SK-N-MC (cell line): ENCODE measurements around the gene ANTXR1.

Source experiments
- DNase-seq: peaks from one replicate; pipeline ENCODE4 v3.0.0-alpha.2; 2011; ENCODE audit warnings: low read depth, low spot score
- H3K27ac ChIP-seq: fragments of 200-600 bp; sonication (generic); 2 replicates; pipeline ENCODE4 v1.5.1; 2016; ENCODE audit warnings: mixed run types
- H3K36me3 ChIP-seq: fragments of 200-600 bp; sonication (generic); 2 replicates; pipeline ENCODE4 v1.6.1; 2017; ENCODE audit warnings: antibody characterized with exemption, low read length, mixed read lengths; ENCODE audit not compliant: insufficient read depth
- H3K4me3 ChIP-seq: fragments of 200-600 bp; sonication (generic); 2 replicates; pipeline ENCODE4 v1.5.1; 2016
- H3K9ac ChIP-seq: fragments of 200-600 bp; sonication (generic); 2 replicates; pipeline ENCODE4 v1.8.0; 2017; ENCODE audit warnings: mixed run types, mixed read lengths; ENCODE audit not compliant: insufficient read length
- H3K9me3 ChIP-seq: fragments of 200-600 bp; sonication (generic); 2 replicates; pipeline ENCODE4 v1.6.1; 2017; ENCODE audit warnings: low read depth, mild to moderate bottlenecking, antibody characterized with exemption, low read length, moderate library complexity, mixed read lengths
- EZH2 ChIP-seq: fragments of 200-600 bp; sonication (generic); IDR thresholded peaks from one replicate; pipeline ENCODE4 v1.6.1; 2017; ENCODE audit warnings: antibody characterized with exemption
- FOXP2 ChIP-seq: optimal IDR thresholded peaks from 2 replicates; pipeline ENCODE3; 2011; ENCODE audit warnings: mild to moderate bottlenecking, moderate library complexity; ENCODE audit not compliant: insufficient read depth; ENCODE audit errors: extremely low read length, control extremely low read depth
- POLR2AphosphoS5 ChIP-seq: IDR thresholded peaks from 2 replicates; pipeline ENCODE4 v1.6.1; 2012; ENCODE audit warnings: mild to moderate bottlenecking, low read depth, low read length, borderline replicate concordance

The ANTXR1 gene

GRCh38 chr2:69178756-69179155 is 165.8 kb downstream of the ANTXR1 start:
- peaks cover 3% of the 10 kb centered on the region; the same call in 1 of the 2 replicates for H3K36me3 ChIP-seq
- no peaks in the 10 kb centered on the region for H3K9me3 ChIP-seq
- TF ChIP-seq FOXP2 (no peak), EZH2 (no peak), POLR2AphosphoS5 (no peak)
- no peak overlapping the region for H3K27ac ChIP-seq
- no peak for DNase-seq
- H3K9ac ChIP-seq = no peak overlapping the region
- no peak overlapping the region for H3K4me3 ChIP-seq

- Histone ChIP-seq H3K9me3 (no peaks in the 10 kb centered on the region), H3K27ac (no peak overlapping the region), H3K4me3 (no peak overlapping the region), H3K9ac (no peak overlapping the region), H3K36me3 (peaks cover 7% of the 10 kb centered on the region; the same call in 1 of the 2 replicates)
- no peak for DNase-seq
- TF ChIP-seq FOXP2 (no peak), EZH2 (no peak), POLR2AphosphoS5 (no peak)
Measured at GRCh38 chr2:69180227-69180626, 167.2 kb downstream of the ANTXR1 start.

GRCh38 chr2:69180974-69181373 is 168.0 kb downstream of the ANTXR1 start:
- no peak overlapping the region for H3K9ac ChIP-seq
- TF ChIP-seq POLR2AphosphoS5 (no peak), EZH2 (no peak), FOXP2 (no peak)
- H3K9me3 ChIP-seq = no peaks in the 10 kb centered on the region
- DNase-seq = no peak
- no peak overlapping the region for H3K27ac ChIP-seq
- H3K36me3 ChIP-seq = peaks cover 7% of the 10 kb centered on the region; the same call in 1 of the 2 replicates
- H3K4me3 ChIP-seq = no peak overlapping the region

- no peak for DNase-seq
- Histone ChIP-seq H3K36me3 (peaks cover 7% of the 10 kb centered on the region; the same call in 1 of the 2 replicates), H3K4me3 (no peak overlapping the region), H3K9me3 (no peaks in the 10 kb centered on the region), H3K9ac (no peak overlapping the region), H3K27ac (no peak overlapping the region)
- TF ChIP-seq EZH2 = no peak
- no peak for TF ChIP-seq FOXP2
- no peak for TF ChIP-seq POLR2AphosphoS5
Measured at GRCh38 chr2:69181806-69182427, 168.9 kb downstream of the ANTXR1 start.

GRCh38 chr2:69183659-69184058 is 170.7 kb downstream of the ANTXR1 start:
- DNase-seq = no peak
- Histone ChIP-seq H3K4me3 (no peak overlapping the region), H3K9me3 (no peaks in the 10 kb centered on the region), H3K27ac (no peak overlapping the region), H3K9ac (no peak overlapping the region), H3K36me3 (peaks cover 7% of the 10 kb centered on the region; the same call in 1 of the 2 replicates)
- TF ChIP-seq EZH2 (no peak), FOXP2 (no peak), POLR2AphosphoS5 (no peak)

GRCh38 chr2:69184224-69184623 is 171.2 kb downstream of the ANTXR1 start:
- no peak overlapping the region for H3K4me3 ChIP-seq
- no peak for TF ChIP-seq FOXP2
- no peaks in the 10 kb centered on the region for H3K9me3 ChIP-seq
- no peak overlapping the region for H3K9ac ChIP-seq
- H3K36me3 ChIP-seq = peaks cover 7% of the 10 kb centered on the region; the same call in 1 of the 2 replicates
- DNase-seq = no peak
- H3K27ac ChIP-seq = peak overlapping the region; percentile 28; the same call in 1 of the 2 replicates

GRCh38 chr2:69185807-69186206 is 172.8 kb downstream of the ANTXR1 start:
- Histone ChIP-seq H3K9ac (no peak overlapping the region), H3K36me3 (peaks cover 7% of the 10 kb centered on the region; the same call in 1 of the 2 replicates), H3K27ac (no peak overlapping the region), H3K9me3 (no peaks in the 10 kb centered on the region), H3K4me3 (peak overlapping the region; percentile 38; the same call in 1 of the 2 replicates)
- TF ChIP-seq POLR2AphosphoS5 (no peak), FOXP2 (peak; percentile 92)
- peak; percentile 63 for DNase-seq

GRCh38 chr2:69186614-69187013 is 173.6 kb downstream of the ANTXR1 start:
- H3K9me3 ChIP-seq = no peaks in the 10 kb centered on the region
- DNase-seq = no peak
- H3K27ac ChIP-seq = no peak overlapping the region
- H3K9ac ChIP-seq = no peak overlapping the region
- no peak overlapping the region for H3K4me3 ChIP-seq
- peaks cover 7% of the 10 kb centered on the region; the same call in 1 of the 2 replicates for H3K36me3 ChIP-seq
- TF ChIP-seq POLR2AphosphoS5 (no peak), FOXP2 (no peak), EZH2 (no peak)

- no peak overlapping the region for H3K4me3 ChIP-seq
- no peak for DNase-seq
- TF ChIP-seq FOXP2 (no peak), EZH2 (no peak), POLR2AphosphoS5 (no peak)
- H3K27ac ChIP-seq = no peak overlapping the region
- no peaks in the 10 kb centered on the region for H3K9me3 ChIP-seq
- no peak overlapping the region for H3K9ac ChIP-seq
- H3K36me3 ChIP-seq = peaks cover 7% of the 10 kb centered on the region; the same call in 1 of the 2 replicates
Measured at GRCh38 chr2:69188182-69188900, 175.4 kb downstream of the ANTXR1 start.
